ENCODE results near the gene MAML1.

DNA sequence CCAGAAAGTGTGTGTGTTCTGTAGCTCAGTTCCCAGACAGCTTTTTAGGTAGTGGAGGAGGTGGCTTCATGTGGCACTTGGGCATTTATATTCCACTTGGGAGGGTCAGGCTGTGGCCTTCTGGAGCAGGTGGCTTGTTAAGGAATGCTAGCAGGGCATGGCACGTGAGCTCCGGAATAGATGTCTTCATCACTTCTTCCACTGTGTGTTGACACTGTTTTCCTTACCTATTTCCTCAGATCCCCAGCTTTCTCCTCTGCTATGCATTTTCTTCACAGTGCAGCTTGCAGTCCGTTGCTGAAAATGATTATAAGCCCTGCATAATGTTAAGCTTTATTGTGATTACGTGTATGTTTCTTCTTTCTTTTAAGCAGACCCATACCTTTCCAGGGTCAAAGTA is 3.3 kb upstream of the MAML1 start:
- TF ChIP-seq, protein P1, sequence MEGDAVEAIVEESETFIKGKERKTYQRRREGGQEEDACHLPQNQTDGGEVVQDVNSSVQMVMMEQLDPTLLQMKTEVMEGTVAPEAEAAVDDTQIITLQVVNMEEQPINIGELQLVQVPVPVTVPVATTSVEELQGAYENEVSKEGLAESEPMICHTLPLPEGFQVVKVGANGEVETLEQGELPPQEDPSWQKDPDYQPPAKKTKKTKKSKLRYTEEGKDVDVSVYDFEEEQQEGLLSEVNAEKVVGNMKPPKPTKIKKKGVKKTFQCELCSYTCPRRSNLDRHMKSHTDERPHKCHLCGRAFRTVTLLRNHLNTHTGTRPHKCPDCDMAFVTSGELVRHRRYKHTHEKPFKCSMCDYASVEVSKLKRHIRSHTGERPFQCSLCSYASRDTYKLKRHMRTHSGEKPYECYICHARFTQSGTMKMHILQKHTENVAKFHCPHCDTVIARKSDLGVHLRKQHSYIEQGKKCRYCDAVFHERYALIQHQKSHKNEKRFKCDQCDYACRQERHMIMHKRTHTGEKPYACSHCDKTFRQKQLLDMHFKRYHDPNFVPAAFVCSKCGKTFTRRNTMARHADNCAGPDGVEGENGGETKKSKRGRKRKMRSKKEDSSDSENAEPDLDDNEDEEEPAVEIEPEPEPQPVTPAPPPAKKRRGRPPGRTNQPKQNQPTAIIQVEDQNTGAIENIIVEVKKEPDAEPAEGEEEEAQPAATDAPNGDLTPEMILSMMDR (IDR thresholded peaks at IDR 0.05; ENCODE audit: poor library complexity) = no peak
- TF ChIP-seq EZH2phosphoT487 (IDR thresholded peaks at IDR 0.05; ENCODE audit: low read depth, severe bottlenecking, unreplicated experiment) (no peak), EZH2 (IDR thresholded peaks at IDR 0.05; ENCODE audit: borderline replicate concordance) (no peak)

Data from hepatocyte (in vitro differentiated cells).